Fibroblast of skin of right biceps (primary cell): ENCODE data around the gene CCDC197.

Experiments
- DNase-seq: peaks from one replicate; pipeline ENCODE4 v3.0.0-alpha.2; 2013

Gene CCDC197

DNA sequence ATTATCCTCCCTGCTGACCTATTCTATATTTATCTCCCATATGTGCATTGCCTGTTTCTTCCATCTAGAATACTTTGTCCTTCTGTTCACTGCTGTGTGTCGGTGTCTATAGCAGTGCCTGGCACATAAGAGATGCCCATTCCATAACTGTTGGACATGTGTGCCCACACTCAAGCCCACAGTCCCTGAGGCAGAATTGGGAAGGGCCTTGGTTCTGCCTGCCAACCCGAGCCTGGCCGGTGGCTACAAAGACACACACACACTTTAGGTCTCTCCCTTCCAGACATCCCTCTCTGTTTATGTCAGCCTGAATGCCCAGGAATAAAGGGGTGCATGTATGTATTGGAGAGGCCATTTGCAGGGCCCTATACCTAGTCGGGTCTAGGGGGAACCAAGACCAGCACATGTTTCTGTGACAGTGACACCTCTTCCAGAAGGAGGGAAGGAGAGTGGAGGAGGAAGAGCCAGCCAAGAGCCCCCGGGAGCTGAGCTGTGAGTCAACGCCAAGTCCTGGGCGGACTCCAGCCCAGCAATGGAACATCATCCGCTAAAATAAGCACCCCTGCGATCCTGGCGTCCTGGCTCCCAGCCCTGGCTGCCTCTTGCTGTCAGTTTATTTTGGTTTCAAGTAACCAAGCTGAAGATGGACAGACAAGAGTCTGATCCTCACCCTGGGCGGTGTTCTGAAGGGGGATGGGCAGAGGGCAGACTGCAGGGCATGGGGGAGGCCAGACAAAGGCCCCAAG, 16.5 kb upstream of the CCDC197 start:
- DNase-seq = no peak

DNA sequence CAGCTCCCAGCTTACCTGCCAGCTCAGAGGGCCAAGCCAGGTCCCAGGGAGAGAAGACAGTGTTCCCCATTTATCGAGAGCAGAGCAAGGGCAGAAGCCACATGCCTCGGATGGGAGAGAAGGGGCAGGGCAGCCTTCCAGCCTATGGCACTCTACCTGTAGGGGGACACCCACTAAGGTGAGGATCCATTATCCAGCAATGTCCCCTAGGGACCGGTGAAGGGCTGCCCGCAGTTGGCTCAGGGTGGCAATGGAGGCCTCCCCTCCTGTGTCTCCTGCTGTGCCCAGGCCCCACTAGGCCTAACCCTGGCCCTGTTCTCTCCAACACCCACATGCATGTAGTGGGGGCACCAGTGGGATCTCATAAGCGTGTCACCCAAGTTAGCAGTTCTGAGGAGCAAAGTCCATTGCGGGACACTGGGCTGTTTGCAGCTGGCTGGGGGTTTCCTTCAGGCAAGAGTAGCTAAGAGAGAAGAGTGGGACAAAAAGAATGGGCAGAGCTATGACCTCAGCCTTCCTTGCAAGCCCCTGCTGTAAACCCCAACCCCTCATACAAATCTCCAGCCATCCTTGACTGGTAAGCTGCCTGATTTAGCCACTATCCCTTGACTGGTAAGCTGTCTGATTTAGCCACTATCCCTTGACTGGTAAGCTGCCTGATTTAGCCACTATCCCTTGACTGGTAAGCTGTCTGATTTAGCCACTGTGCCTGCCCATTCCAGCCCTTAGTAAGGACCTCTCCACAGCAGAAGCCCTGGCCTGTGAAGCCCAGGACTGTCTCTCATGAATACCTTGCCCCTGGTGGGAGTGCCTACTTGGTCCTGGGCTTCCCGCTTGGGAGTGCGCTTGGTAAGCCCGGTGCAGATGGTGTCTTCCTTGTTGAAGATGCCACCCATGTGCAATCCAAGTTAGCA, 15.5 kb upstream of the CCDC197 start:
- DNase-seq = no peak

DNA sequence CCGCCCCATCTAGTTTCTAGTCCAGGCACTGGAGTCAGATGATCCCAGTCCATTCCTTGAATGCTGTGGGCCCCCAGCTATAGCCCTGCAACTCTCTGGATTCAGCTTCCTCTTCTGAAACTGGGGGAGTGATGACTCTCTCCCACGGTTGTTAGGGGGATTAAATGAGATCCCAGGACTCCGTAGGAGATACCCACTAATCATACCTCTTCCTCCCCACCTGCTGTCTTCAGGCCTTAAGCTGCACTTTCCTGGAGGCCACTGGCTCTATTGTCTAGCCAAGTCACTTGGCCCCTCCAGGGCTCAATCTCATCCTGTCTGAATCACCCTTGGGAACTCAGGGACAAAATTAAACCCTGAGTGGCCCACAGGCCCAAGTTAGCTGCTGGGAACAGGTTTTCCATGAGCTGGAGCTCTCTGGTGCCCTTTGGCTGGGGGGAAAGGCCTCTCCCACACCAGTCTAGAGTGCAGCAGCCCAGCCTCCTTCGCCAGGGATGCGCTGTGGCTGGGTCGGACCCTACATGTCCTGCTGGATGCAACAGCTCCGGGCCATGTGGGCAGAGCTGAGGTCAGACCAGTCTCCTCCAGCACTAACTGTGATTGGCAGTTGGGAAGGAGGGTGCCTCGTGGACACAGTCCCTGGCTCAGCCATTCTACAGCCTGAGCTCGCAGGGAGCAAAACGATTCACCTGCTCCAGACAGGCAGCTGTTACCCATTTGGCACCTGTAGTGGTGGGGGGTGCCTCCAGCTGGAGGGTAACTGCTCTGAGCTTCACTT, 14.7 kb upstream of the CCDC197 start:
- no peak for DNase-seq

DNA sequence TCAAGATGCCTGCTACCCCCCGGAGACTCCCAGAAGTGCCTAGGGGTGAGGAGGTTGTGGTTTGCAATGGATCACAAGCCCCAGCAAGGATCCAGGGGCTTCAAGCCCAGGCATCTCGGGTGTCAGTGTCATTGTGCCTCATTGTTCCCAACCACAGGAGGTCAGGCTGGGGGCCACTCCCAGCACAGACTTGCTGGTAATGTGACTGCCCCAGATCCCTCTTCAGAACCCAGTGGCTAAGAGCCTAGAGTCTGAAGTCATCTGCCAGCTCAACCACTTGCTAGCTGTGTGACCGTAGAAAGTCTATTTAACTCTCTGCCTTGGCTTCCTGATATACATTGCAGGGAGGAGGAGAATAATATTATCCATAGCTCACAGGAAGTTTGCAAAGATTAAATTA, 13.0 kb upstream of the CCDC197 start:
- peak; percentile 59 for DNase-seq

DNA sequence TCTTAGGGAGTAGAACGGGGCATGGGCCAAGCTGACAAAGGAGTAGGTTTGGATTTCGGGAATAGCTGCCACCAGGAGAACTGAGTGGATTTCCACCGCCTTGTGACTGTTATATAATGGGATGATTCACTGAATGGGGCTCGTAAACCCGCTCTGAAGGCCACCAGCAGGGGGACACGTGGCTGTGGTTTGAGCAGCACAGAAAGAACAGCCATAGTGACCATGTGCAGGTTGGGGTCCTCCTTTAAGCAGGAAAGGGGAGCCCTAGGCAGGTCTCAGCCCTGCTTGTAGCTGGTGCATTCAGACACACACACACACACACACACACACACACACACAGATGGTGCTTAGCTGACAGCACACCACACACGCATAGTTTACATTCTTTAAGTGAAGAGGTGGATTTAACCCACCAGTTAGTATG, 12.1 kb upstream of the CCDC197 start:
- DNase-seq = peak; percentile 90

DNA sequence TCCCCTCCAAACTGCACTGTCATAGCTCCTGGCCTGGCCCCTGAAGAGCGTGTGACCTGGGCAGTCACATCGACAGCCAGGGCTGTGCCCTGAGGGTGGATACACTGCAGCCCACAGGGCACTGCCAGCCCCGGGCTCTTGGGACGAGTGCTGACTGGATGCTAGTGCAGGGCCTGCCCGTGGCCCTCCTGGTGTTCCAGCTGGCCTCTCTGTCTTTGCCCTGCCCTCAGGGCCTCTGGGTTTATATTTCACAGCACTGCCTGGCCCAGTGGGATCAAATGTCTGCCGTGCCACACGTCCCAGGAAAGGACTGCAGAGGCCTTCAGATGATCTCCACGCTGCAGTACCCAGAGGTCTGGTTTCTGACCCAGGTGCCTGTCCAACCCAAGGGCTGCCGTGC, 10.1 kb upstream of the CCDC197 start:
- no peak for DNase-seq

DNA sequence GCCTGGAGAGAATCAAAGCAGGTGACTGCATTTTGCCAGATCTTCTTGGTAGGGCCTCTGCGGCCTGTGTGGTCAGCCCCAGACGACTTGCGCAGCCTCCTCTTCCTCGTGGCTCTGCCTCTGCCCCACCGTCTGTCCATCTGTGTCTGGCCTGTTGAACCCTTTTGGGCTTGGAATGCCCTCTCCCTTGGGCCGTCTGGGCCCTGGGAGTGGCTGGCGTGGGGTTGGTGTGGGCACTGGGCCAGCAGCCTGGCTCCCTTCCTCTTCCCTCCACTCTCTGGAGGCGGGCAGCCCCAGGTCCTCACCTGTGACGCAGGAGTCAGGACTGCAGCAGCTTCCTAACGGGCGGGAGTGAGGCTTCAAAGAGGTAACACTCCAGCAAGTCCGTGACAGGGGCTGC, 9.7 kb upstream of the CCDC197 start:
- no peak for DNase-seq

DNA sequence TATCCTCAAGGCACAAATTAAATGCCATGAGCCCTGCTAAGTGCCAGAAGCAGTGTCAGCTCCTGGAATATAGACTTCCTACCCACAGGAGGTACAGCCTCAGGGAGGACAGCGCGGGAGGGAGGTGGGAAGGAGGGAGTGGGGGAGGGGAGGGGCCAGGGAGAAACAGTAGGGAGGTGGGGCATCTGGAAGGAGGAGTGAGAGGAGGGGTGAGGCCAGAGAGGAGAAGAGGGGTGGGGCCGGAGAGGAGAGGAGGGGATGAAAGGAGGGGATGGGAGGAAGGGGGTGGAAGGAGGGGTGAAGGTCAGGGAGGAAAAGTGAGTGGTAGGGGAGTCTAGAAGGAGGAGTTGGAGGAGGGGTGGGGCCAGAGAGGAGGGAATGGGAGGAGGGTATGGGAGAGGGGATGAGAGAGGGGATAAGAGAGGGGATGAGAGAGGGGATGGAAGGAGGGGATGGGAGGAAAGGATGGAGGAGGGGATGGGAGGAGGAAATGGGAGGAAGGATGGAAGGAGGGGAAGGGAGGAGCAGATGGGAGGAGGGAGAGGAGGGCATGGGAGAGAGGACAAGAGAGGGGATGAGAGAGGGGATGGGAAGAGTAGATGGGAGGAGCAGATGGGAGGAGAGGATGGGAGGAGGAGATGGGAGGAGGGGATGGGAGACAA, 9.2 kb upstream of the CCDC197 start:
- DNase-seq = no peak

DNA sequence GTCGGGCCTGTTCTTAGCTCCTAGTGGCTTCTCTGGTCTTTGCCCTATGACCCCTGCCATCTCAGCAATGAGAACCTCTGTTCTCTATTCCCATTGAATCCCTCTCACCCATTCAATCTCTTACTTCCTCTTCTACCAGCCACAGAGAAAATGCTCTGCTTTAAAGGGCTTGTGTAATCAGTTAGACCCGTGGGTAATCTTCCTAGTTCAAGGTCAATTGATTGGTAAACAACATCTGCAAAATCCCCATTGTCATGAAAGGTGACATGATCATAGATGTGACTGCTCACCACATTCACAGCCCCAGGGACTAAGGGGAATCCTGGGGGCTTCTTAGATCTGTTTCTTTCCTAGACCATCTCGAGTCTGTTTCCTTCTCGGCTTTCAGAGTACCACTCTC, 7.2 kb upstream of the CCDC197 start:
- DNase-seq = no peak

DNA sequence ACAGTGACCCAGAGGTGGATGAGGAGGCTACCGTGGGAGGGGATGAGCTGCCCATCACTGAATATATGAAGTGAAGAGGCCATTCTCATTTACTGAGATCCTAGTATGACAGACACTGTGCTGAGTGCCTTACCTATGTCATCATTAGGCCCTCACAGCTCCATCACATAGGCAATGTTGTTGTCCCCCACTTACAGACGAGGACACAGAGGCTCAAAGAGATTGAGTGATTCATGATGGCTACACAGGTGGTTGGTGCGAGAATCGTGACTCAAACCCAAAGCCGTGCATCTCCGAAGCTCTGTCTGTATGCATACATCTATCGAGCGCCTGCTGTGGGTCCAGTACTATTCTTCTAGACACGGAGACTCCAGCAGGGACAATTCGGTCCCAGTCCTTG, 5.9 kb upstream of the CCDC197 start:
- no peak for DNase-seq

DNA sequence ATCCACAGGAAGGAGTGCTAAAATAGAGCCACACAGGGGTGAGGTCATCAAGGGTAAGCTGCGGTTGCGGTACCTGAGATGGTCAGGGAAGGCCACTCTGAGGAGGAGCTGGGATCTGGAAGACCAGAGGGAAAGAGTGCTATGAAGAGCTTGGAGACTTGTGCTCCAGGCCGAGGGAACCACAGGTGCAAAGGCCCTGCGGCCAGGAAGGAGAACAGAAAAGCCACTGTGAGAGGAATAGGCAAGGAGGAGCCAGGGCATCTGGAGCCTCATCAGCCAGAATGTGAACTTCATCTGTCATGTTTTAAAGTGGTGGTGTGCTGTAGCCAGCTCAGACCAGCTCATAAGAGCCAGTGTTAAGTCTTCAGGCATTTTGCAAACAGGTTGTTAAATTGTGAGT, 5.5 kb upstream of the CCDC197 start:
- no peak for DNase-seq

DNA sequence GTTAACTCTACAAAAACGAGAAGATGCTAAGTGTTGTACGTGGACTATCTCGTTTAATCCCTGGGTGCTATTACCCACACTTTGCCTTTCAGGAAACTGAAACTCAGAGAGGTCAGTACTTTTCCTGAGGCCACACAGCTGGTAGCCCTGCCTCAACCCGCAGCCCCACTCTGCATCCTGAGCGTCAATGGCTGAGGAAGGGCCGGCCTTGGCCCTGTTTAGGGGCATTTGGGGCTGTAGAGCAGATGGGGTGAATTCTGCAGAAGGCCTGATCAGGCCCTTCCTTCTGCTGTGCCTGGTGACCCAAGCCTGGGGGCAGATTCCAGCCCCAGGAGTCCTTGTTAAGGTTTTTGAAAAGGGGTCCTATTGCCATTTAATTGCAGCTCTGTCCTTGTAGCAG, 3.7 kb upstream of the CCDC197 start:
- DNase-seq = no peak

DNA sequence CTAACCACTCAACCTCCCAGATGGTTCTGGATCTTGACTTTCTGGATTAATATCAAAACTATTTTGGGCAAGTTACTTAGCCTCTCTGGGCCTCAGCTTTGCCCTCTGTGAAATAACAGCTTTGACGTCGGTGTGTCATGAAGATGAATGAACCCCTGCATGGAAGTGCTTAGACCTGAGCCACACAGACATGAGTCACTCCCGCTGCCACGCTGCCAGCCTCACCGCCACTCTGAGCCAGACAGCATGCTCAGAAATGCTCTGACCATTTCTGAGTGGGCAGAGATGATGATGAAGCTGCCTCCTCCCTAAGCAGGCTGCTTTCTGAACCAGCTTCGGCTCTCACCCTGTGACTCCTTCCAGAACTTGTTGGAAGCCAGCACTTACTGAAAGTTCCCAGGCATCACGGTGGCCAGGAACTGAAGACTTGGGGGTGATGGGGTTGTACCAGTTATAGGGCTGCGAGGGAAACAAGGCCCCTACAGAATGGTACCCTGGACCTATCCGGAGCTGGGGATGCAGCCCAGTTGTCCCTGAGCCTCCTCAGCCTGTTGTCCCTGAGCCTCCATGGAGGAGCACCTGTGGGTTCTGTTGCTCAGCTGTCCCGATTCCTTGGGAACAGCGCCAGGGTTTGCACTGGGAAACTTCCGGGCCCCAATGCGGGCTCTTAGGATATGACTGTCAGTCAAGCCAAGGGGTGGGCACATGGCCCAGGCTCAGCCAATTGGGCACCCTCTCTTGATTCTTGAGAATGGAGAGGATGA, 2.0 kb upstream of the CCDC197 start:
- peak; percentile 79 for DNase-seq

DNA sequence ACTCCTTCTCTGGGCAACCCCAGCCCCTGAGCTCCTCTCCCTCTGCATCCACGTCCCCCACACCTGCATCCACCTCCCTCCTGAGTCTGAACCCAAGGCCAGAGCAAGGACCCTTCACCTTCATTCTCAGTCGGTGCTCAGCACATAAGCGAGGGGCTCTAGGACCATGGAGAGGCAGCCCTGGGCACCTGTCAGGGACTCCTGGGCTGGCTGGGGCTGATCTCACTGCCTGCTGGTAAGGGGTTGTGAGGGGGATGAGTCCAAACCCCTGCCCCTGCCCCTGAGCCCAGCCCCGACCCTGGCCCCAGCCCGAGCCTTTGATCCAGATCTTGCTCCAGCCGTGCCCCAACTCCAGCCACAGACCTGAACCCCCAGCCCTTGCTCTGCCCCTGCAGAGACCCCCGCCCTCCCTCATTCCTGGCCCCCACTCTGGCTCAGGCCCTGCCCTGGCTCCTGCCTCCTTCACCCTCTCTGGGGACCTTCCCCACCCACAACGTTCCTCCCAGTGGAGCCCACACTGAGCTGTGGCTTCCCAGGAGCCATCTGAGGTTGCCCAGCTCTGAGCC, 888 bp upstream of the CCDC197 start:
- DNase-seq = no peak

DNA sequence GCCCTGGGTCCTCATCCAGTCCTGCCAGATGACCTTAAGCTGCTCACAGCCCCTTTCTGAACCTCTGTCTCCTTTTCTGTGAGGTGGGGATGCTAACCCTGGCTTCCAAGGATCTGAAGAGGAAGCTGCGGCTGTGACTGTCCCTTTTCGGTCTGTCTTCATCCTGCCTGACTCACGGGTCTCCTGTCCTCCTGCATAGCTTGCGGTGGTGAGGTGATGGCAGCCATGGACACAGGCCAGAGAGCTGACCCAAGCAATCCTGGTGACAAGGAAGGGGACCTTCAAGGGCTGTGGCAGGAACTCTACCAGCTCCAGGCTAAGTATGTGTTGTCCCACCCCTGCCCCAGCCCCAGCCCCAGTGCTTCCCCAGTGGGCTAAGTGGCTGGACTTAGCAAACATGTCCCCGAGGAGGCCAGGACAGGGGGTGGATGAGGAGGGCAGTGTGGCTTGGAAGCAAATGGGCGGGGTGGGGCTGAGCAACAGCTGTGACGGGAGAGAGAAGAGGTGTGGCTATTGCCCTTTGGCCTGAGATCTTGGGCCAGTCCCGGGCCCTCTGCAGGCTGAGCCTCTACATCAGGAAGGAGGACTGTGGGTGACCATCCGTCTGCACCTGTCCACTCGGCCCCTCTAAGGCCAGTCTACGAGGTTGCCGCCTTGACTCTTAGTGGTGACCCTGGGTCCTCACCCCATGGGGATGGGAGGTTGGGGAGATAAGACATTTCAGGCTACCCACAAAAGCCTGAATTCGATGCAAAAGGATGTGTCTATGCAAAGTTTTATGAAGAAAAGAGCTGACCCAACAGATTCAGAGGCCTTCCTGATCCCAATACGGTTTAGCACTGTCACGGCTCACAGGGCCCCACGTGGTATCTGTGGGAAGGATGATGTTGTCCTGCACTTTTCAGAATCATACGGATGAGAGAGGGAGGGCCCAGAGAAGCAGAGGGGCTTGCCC, 1.1 kb downstream of the CCDC197 start:
- DNase-seq = no peak

DNA sequence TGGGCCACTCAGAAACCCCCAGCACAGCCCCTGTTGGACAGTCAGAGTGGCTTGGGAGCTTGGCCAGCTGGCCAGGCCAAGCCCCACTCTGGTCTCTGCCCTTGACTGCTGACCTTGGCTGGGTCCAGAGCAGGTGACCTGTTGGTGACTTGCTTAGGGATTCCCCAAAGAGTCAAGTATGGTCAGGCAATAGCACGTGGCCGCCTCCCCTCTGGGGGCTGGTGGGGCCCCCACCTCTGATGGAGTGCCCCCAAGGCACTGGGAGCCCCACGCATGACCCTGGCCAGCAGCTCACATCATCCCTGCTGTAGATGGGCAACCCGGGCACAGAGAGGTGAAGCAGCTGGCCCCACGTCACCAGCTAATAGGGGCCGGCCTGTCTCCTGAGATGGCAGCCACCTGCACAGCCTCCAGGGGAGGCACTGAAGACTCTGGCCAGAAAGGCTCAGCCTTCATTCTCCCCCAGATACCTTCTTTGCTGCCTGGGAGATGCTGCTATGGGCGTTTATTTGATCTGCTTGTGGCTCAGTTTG, 1.8 kb downstream of the CCDC197 start:
- DNase-seq = no peak

DNA sequence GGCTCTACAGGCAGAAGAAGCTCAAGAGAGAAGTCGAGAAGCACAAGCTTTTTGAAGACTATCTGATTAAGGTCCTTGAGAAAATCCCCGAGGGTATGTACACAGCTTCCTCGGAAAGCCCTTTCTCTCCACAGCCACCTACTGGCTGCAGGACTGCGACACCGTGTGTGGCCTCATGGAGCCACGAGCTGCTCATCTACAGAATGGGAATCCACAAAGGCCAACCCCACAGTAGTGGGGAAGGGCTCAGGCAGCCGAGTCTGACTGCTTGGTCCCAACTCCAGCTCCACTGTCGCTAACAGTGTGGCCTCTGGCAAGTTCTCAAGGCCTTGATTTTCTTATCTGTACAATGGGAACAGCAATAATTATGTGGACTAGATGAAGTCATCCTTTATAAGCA, 2.5 kb downstream of the CCDC197 start:
- DNase-seq = no peak

DNA sequence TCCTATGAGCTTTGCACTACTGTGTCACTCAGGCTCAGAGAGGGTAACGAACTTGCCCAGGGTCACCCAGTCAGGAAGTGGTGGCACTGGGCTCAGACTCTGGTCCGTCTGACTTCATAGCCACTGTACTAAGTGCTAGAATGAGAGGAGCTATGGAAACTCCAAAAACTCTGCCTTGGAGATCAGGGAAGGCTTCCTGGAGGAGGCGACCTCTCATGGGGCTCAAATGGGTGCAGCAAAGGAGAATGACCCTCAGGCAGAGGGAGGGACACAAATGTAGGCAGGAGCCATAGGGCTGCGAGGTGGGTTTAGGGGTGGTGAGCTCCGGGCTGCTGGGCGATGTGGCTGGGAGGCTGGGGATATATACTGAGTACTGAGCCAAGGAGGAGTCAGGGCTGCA, 3.2 kb downstream of the CCDC197 start:
- DNase-seq = no peak

DNA sequence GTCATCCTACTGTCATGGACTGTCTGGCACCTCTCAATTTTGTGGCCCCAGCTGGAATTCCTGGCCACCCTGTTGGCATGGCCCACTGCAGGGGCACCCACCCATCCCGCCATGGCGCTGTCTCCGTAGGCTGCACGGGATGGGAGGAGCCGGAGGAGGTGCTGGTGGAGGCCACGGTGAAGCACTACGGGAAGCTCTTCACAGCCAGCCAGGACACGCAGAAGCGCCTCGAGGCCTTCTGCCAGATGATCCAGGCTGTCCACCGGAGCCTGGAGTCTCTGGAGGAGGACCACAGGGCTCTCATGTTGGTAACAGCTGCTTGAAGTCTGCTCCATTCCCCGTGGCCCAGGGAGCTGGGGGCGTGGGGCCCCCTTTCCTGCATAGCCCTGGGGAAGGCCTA, 3.9 kb downstream of the CCDC197 start:
- no peak for DNase-seq
